Fibroblast of the aortic adventitia (primary cell): ENCODE results near the gene ARHGAP10. TPM values are rescaled to one million over a fixed set of nuclear protein-coding genes. Genes with fewer than 3 reads are reported as not detected.

ENCODE experiments used
- DNase-seq: peaks from one replicate; pipeline ENCODE4 v3.0.0-alpha.2; 2010; ENCODE audit warnings: low read depth
- H3K4me3 ChIP-seq: 2 replicates; pipeline ENCODE4 v1.5.1; 2011; ENCODE audit warnings: low read depth, mild to moderate bottlenecking, control low read depth, low read length, moderate library complexity
- total RNA-seq: library from RNA; depleted of rRNA; stranded (reverse); fragments of >200 nt; gene quantifications from 2 replicates; pipeline ENCODE4 v1.2.3, GENCODE V29; 2012; ENCODE audit warnings: low replicate concordance
- TF ChIP-seq, protein P1 (sequence below): IDR thresholded peaks from 2 replicates; pipeline ENCODE4 v1.5.1; 2011; ENCODE audit warnings: mild to moderate bottlenecking, low read length, control low read depth, inconsistent platforms; ENCODE audit not compliant: insufficient read depth

The ARHGAP10 gene
- total RNA-seq, 1 donor: 45.0 TPM

DNA sequence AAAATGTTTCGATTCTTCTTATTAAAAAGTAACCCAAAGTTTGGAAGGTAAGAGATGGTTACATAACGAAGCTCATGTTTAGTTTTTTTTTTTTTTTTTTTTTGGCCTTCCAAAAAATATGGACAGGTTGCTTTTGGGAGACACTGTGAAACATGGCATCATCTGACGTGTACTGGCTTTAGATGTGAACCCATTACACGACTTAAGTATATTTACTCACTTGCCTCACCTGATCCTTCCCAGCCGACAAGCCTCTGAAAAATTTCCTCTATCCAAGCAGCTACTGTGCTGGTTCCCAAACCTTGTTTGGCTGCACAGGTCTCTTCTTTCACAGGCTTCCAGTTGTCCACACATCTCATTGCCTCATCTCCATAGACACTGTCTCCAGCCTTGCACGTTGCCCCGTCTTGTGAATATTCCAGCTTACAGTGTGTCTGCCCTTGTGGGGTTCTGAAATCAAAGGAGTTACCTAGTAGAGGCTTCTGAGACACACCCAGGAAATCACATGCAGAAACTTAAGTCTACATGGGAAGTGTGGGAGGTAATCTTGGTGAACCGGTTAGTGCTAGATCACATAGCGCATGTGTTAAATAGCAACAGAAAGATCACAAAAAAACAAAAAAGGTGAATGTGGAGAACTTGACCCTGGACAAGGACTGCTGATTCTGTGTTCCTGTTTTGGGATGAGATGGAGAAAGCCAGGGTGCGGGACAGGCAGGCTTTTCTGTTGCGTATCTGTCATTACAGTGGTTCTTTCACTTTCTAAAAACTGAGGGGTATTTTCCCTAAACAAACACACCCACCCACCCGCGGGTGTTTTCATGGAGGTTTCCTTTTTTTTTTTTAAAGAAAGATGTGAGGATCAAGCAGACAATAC is 328.6 kb downstream of the ARHGAP10 start:
- DNase-seq: no peak
- TF ChIP-seq, protein P1, sequence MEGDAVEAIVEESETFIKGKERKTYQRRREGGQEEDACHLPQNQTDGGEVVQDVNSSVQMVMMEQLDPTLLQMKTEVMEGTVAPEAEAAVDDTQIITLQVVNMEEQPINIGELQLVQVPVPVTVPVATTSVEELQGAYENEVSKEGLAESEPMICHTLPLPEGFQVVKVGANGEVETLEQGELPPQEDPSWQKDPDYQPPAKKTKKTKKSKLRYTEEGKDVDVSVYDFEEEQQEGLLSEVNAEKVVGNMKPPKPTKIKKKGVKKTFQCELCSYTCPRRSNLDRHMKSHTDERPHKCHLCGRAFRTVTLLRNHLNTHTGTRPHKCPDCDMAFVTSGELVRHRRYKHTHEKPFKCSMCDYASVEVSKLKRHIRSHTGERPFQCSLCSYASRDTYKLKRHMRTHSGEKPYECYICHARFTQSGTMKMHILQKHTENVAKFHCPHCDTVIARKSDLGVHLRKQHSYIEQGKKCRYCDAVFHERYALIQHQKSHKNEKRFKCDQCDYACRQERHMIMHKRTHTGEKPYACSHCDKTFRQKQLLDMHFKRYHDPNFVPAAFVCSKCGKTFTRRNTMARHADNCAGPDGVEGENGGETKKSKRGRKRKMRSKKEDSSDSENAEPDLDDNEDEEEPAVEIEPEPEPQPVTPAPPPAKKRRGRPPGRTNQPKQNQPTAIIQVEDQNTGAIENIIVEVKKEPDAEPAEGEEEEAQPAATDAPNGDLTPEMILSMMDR: no peak
- H3K4me3 ChIP-seq: no peak overlapping the region

DNA sequence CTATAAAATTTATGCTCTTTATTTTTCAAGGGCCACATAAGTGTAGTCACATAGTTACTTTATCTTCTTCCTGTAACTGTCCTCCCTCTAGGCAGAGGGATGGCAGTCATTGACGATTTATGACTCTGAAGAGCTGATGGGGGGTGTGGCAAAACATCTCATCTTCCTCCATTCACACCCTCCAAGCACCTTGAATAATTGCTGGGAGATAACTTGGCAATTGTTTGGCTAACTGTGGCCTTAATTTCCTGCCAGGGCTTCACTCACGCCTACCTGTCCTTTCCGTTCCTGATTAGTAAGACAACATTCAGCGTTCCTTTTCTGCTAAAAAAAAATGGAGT is 329.2 kb downstream of the ARHGAP10 start:
- no peak overlapping the region for H3K4me3 ChIP-seq

DNA sequence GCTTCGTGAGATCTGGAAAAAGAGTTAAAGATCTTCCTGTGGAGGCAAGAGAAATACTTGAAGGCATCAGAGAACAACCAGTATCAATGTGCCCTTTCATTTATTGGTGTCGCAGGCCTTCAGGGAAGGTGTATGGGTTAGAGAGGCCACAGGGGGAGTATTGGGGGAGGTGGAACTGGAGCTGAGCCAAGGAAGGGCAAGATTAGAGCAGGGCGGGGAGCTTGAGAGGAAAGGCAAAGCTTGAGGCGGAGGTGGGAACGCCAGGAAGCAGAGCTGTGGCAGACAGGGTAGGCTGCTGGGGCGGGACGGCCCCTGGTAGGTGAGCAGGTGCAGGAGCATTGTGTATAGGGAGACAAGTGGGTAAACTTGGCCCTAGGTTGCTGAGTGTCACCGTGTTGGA is 329.9 kb downstream of the ARHGAP10 start:
- TF ChIP-seq, protein P1: no peak
- no peak for DNase-seq
- H3K4me3 ChIP-seq: no peak overlapping the region

More for the DNA sequence above, 329.2 kb downstream of the ARHGAP10 start:
- TF ChIP-seq, protein P1: no peak
- DNase-seq: no peak

DNA sequence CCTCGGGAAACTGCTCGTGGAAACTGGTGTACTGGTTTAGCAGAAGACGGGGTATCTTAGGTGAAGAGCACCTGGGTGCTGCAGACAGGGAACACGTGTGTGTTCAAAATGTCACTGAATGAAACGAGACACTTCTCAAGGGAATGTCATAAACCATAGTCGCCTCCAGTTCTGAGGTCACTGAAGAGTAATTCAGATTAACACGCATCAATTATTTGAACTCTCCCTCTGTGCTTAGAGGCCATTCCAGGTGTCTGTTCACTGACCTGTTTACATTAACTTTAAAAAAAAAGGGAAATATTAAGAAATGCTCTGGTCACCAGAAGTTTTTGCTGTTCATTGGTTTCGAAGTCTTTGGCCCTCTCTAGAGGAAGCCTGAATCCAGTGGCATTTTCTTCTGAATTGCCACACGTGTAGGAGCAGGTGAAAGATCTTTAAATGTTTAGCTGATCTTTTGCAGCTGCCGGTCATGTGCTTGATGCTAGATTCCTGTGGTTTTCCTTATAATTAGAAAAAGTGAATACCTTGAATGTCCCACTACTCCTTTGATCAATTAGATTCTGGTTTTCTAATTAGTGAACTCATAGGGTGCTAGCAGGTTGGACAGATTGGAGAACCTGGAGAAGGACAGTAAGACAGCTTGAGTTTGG is 330.5 kb downstream of the ARHGAP10 start:
- DNase-seq: no peak
- TF ChIP-seq, protein P1: no peak
- H3K4me3 ChIP-seq: no peak overlapping the region

DNA sequence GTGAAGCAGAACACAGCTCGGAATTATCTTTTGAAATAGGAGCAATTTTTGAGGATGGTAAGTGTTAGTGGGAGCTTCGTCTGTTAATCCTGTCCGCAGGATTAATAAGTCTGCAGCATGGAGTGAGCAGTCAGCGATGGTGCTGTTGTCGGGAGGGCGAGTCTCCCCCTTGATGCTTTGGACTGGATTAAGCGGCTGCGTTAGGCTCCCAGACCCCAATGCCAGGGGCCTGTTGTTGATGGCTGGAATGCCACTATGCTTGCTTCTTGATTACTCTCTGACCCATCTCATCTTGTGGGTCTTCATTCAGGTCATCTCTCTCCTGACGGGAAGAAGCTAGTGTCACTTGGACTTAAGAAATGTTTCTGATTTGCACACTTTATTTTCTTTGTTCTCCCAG is 332.6 kb downstream of the ARHGAP10 start:
- DNase-seq: no peak
- TF ChIP-seq, protein P1: no peak
- no peak overlapping the region for H3K4me3 ChIP-seq

DNA sequence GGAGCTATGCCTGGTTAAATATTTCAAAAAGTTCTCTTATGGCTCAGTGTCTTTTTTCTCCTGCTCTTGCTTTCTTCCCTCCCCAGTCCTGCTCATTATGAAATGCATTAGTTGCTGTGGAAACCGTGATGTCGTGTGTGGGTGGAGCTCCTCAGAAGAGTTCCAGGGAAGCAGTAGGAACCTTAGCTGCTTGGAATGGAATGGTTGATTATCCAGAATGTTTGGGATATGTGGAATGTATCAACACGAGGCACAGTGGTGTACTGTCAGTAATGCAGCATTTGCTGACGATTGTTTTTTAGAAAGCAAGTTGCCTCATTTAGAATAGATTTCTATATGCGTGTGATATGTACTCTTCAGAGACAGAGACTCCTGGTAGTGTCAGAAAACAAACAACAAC is 333.2 kb downstream of the ARHGAP10 start:
- no peak overlapping the region for H3K4me3 ChIP-seq
- TF ChIP-seq, protein P1: no peak
- DNase-seq: peak; percentile 77
